PFSK-1 (cell line): Measurements from ENCODE around the gene NTMT1.

ENCODE experiments used
- POLR2AphosphoS5 ChIP-seq: IDR thresholded peaks from 2 replicates; pipeline ENCODE4 v1.6.1; 2012; ENCODE audit warnings: low read depth, mild to moderate bottlenecking, control low read depth, low read length, moderate library complexity
- TF ChIP-seq, protein P1 (sequence below), 2 experiments: IDR thresholded peaks; 2 replicates each; pipeline versions ENCODE4 v1.6.1 to v1.8.0; 2011 to 2012; ENCODE audit warnings: low read depth in 2 of 2, low read length in 2 of 2, control low read depth in 1 of 2, inconsistent platforms in 1 of 2, mild to moderate bottlenecking in 1 of 2, moderate library complexity in 1 of 2; ENCODE audit not compliant: insufficient read depth in 1 of 2

GRCh38 chr9:129635099-129636065 lies 9.4 kb downstream of the NTMT1 start:
- no peak for TF ChIP-seq POLR2AphosphoS5
- TF ChIP-seq, protein P1, sequence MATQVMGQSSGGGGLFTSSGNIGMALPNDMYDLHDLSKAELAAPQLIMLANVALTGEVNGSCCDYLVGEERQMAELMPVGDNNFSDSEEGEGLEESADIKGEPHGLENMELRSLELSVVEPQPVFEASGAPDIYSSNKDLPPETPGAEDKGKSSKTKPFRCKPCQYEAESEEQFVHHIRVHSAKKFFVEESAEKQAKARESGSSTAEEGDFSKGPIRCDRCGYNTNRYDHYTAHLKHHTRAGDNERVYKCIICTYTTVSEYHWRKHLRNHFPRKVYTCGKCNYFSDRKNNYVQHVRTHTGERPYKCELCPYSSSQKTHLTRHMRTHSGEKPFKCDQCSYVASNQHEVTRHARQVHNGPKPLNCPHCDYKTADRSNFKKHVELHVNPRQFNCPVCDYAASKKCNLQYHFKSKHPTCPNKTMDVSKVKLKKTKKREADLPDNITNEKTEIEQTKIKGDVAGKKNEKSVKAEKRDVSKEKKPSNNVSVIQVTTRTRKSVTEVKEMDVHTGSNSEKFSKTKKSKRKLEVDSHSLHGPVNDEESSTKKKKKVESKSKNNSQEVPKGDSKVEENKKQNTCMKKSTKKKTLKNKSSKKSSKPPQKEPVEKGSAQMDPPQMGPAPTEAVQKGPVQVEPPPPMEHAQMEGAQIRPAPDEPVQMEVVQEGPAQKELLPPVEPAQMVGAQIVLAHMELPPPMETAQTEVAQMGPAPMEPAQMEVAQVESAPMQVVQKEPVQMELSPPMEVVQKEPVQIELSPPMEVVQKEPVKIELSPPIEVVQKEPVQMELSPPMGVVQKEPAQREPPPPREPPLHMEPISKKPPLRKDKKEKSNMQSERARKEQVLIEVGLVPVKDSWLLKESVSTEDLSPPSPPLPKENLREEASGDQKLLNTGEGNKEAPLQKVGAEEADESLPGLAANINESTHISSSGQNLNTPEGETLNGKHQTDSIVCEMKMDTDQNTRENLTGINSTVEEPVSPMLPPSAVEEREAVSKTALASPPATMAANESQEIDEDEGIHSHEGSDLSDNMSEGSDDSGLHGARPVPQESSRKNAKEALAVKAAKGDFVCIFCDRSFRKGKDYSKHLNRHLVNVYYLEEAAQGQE (IDR thresholded peaks at IDR 0.05; ENCODE audit: insufficient read depth in 1 of 2, low read depth in 2 of 2, low read length in 2 of 2) = no peak
